Spinal cord (tissue), 10 donors: ENCODE results near the gene PRF1. TPM values are rescaled to one million over a fixed set of nuclear protein-coding genes. Genes with fewer than 3 reads are reported as not detected.

Experiments used
- DNase-seq, 6 donors: peaks; one replicate each; pipeline versions ENCODE4 v3.0.0 to v3.0.0-alpha.2; 2013 to 2015; ENCODE audit warnings: low spot score in 6 of 6, low read depth in 4 of 6
- H3K27ac ChIP-seq: one replicate; pipeline ENCODE4 v1.5.1; 2013; ENCODE audit warnings: low read depth, low read length, control low read depth
- H3K27me3 ChIP-seq: one replicate; pipeline ENCODE4 v1.6.1; 2013; ENCODE audit warnings: low read length; ENCODE audit not compliant: control insufficient read depth, insufficient read depth
- H3K36me3 ChIP-seq: one replicate; pipeline ENCODE4 v1.6.1; 2013; ENCODE audit warnings: low read length; ENCODE audit not compliant: control insufficient read depth, insufficient read depth
- H3K4me1 ChIP-seq: one replicate; pipeline ENCODE4 v1.6.1; 2013; ENCODE audit warnings: low read length; ENCODE audit not compliant: control insufficient read depth, insufficient read depth
- H3K4me3 ChIP-seq: one replicate; pipeline ENCODE4 v1.5.1; 2013; ENCODE audit warnings: low read depth, low read length, control low read depth
- H3K9me3 ChIP-seq: one replicate; pipeline ENCODE4 v1.6.1; 2013; ENCODE audit warnings: low read length; ENCODE audit not compliant: control insufficient read depth, insufficient read depth
- WGBS: methylation state at CpG from one replicate; pipeline ENCODE4 v1.1.5; 2013; ENCODE audit warnings: missing lambda C conversion rate; ENCODE audit not compliant: insufficient coverage; 5-methylcytosine and 5-hydroxymethylcytosine counted together
- polyA plus RNA-seq, 2 donors: library from polyadenylated mRNA; unstranded; fragments of 120-200 nt; gene quantifications; one replicate each; pipeline ENCODE4 v1.2.1, GENCODE V29; 2013; ENCODE audit not compliant: insufficient read length in 2 of 2
- total RNA-seq, 2 donors: library from RNA; depleted of rRNA in 1 of 2; stranded (reverse); fragments of 120-200 nt in 1 of 2; fragments of >200 nt in 1 of 2; gene quantifications; one replicate each; pipeline versions ENCODE4 v1.2.3 to v1.2.4, GENCODE V29; 2013 to 2014
- donor health status: healthy.

The PRF1 gene
- total and polyA plus RNA-seq, 4 donors, result 0.16 to 0.44 (median 0.39) TPM

DNA sequence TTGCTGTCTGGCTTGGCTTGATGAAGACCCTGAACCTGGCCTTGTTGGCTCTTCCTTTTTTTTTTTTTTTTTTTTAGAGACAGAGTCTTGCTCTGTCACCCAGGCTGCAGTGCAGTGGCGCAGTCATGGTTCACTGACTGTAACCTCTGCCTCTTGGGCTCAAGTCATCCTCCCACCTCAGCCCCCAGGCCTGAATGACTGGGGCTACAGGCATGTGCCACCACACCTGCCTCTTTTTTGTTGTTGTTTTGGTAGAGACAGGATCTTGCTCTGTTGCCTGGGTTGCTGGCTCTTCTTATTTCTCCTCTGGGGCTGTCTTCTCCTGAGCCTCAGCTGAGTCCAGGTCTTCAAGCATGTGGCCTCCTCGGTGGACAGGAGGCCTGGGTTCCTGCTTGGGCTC lies 44.7 kb downstream of the PRF1 start:
- Histone ChIP-seq H3K27ac (no peak overlapping the region), H3K27me3 (no peaks in the 10 kb centered on the region), H3K4me3 (no peak overlapping the region), H3K36me3 (peaks cover 16% of the 10 kb centered on the region), H3K9me3 (no peaks in the 10 kb centered on the region), H3K4me1 (peaks cover 35% of the 10 kb centered on the region)
- DNase-seq, result no peak
- WGBS, result 100% methylated on average over 1 of the region's 2 CpGs

- Histone ChIP-seq H3K4me3 (no peak overlapping the region), H3K27ac (no peak overlapping the region), H3K9me3 (no peaks in the 10 kb centered on the region), H3K4me1 (peaks cover 32% of the 10 kb centered on the region), H3K27me3 (no peaks in the 10 kb centered on the region), H3K36me3 (peaks cover 16% of the 10 kb centered on the region)
- no peak for DNase-seq
- 97% methylated on average over 10 of the region's 11 CpGs for WGBS
These were observed 45.3 kb downstream of the PRF1 start for GRCh38 chr10:70557086-70557845.

GRCh38 chr10:70555371-70555770 lies 47.2 kb downstream of the PRF1 start:
- no peak for DNase-seq
- Histone ChIP-seq H3K4me3 (no peak overlapping the region), H3K4me1 (peaks cover 27% of the 10 kb centered on the region), H3K27me3 (no peaks in the 10 kb centered on the region), H3K36me3 (peaks cover 22% of the 10 kb centered on the region), H3K27ac (no peak overlapping the region), H3K9me3 (no peaks in the 10 kb centered on the region)
- WGBS, result 88% methylated on average over 11 of the region's 11 CpGs

GRCh38 chr10:70552586-70552985 lies 50.0 kb downstream of the PRF1 start:
- no peak for DNase-seq
- H3K36me3 ChIP-seq, result peaks cover 36% of the 10 kb centered on the region
- WGBS, result 90% methylated on average over 2 of the region's 6 CpGs

DNA sequence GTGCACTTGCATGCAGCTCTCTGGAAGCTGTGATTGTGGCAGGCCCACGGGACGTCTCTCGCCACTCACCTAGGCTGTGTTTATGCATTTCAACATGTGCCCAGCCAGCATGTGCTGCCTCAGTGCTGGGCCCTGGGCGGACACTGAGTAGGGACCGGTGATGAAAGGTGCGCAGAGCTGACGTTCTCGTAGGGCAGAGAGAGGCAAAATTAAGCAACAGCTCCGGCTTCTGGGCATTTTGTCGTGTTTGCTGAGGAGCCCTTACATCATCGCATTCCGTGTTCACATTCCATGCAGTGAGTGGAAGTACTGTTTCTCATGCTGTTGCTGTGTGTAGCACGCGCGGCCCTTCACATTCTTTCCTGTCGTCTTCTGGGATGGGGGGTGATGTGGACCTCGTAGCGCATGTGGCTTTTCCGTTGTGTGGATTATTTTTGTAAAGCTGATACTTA lies 50.5 kb downstream of the PRF1 start:
- H3K4me3 ChIP-seq, result no peak overlapping the region
- peaks cover 23% of the 10 kb centered on the region for H3K4me1 ChIP-seq
- DNase-seq, result no peak
- H3K9me3 ChIP-seq, result no peaks in the 10 kb centered on the region
- no peaks in the 10 kb centered on the region for H3K27me3 ChIP-seq
- peaks cover 37% of the 10 kb centered on the region for H3K36me3 ChIP-seq
- H3K27ac ChIP-seq, result peak overlapping the region; percentile 41
- WGBS, result 83% methylated on average over 16 of the region's 19 CpGs

More at GRCh38 chr10:70552586-70552985, 50.0 kb downstream of the PRF1 start:
- Histone ChIP-seq H3K4me1 (peaks cover 23% of the 10 kb centered on the region), H3K27ac (peak overlapping the region; percentile 16), H3K9me3 (no peaks in the 10 kb centered on the region), H3K4me3 (no peak overlapping the region), H3K27me3 (no peaks in the 10 kb centered on the region)

DNA sequence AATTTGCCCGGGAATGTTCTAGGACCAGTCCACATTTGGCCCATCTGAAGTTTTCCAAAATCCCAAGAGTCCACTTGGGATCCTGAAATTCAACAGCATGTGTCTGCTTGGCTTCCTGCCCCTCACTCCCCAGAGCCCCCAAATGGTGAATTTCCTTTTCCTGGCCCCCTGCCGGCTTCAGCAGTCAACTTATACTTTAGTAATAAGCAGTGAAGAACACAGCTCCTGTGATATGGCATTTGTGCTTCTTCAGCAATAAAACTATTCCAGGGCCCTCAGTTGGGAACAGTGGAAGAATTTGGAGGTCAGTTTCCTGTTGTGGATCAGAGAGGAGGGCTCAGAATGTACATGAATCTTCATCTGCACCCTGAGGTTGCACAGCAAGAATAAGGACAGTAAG lies 51.1 kb downstream of the PRF1 start:
- peaks cover 23% of the 10 kb centered on the region for H3K4me1 ChIP-seq
- H3K27ac ChIP-seq, result peak overlapping the region; percentile 41
- H3K27me3 ChIP-seq, result no peaks in the 10 kb centered on the region
- H3K36me3 ChIP-seq, result peaks cover 37% of the 10 kb centered on the region
- H3K4me3 ChIP-seq, result no peak overlapping the region
- 54% methylated on average over 2 of the region's 2 CpGs for WGBS
- H3K9me3 ChIP-seq, result no peaks in the 10 kb centered on the region
- DNase-seq, result peak in 1 of 6 donors; percentile 46

GRCh38 chr10:70550459-70550858 lies 52.1 kb downstream of the PRF1 start:
- no peak for DNase-seq
- no peak overlapping the region for H3K4me3 ChIP-seq
- H3K36me3 ChIP-seq, result peaks cover 38% of the 10 kb centered on the region
- no peaks in the 10 kb centered on the region for H3K9me3 ChIP-seq
- no CpG with 5 or more reads among the region's 6 CpGs for WGBS
- peaks cover 23% of the 10 kb centered on the region for H3K4me1 ChIP-seq
- H3K27ac ChIP-seq, result no peak overlapping the region
- H3K27me3 ChIP-seq, result no peaks in the 10 kb centered on the region

DNA sequence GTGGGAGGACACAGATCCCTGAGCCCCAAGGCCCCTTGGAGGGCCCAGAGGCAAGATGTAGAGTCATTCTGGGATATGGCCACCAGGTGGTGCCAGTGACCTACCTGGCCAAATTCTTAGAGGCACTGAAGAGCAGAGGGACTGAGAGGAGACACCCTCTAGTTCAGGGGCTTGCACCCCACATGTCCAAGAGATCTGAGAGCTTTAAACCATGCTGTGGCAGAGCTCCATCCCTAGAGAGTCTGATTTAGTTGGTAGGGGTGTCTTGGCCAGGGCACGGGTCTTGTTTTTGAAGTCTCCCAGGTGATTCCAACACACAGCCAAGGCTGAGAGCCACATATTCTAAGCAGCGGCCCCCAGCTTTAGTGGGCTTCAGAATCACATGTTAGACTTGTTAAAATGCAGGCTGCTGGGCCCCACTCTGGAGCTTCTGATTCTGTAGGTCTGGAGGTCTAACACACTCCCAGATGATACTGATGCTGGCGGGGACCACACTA lies 52.5 kb downstream of the PRF1 start:
- no peaks in the 10 kb centered on the region for H3K9me3 ChIP-seq
- H3K27me3 ChIP-seq, result no peaks in the 10 kb centered on the region
- 100% methylated on average over 1 of the region's 3 CpGs for WGBS
- H3K4me1 ChIP-seq, result peaks cover 23% of the 10 kb centered on the region
- H3K36me3 ChIP-seq, result peaks cover 35% of the 10 kb centered on the region
- H3K4me3 ChIP-seq, result no peak overlapping the region
- no peak overlapping the region for H3K27ac ChIP-seq
- DNase-seq, result peak; percentile 43 to 89 (median 56)

GRCh38 chr10:70549351-70549961 lies 53.1 kb downstream of the PRF1 start:
- WGBS, result 84% methylated on average over 11 of the region's 12 CpGs
- H3K9me3 ChIP-seq, result no peaks in the 10 kb centered on the region
- H3K36me3 ChIP-seq, result peaks cover 39% of the 10 kb centered on the region
- H3K4me1 ChIP-seq, result peaks cover 23% of the 10 kb centered on the region
- no peak overlapping the region for H3K4me3 ChIP-seq
- no peak overlapping the region for H3K27ac ChIP-seq
- DNase-seq, result no peak
- no peaks in the 10 kb centered on the region for H3K27me3 ChIP-seq
